SK-N-SH treated with all-trans-retinoic acid at 6 μM for 48 hours (cell line): ENCODE results near the gene COG6.
A peak's percentile ranks its signal among the peaks of the same experiment; 100 is the strongest.

Experiments used
- ATAC-seq: fragments of 200-7000 bp; cut with Tn5 transposase; 3 replicates; pipeline ENCODE4 v1.9.1; 2020; ENCODE audit warnings: mild to moderate bottlenecking, moderate library complexity
- ARNTL ChIP-seq: fragments of 450-650 bp; formaldehyde crosslinking; IDR thresholded peaks from 2 replicates; pipeline ENCODE4 v1.5.0; 2020; ENCODE audit warnings: low read depth, mild to moderate bottlenecking, moderate library complexity, borderline replicate concordance
- BACH2 ChIP-seq: fragments of 250-450 bp; sonication (Bioruptor Pico); IDR thresholded peaks from 2 replicates; pipeline ENCODE4 v1.9.0; 2021; ENCODE audit warnings: mild to moderate bottlenecking, borderline replicate concordance
- CSDC2 ChIP-seq: fragments of 250-450 bp; sonication (Bioruptor Pico); IDR thresholded peaks from 2 replicates; pipeline ENCODE4 v1.5.0; 2020; ENCODE audit warnings: mild to moderate bottlenecking, moderate library complexity
- CSRNP3 ChIP-seq: fragments of 250-450 bp; sonication (Bioruptor Pico); IDR thresholded peaks from 2 replicates; pipeline ENCODE4 v1.5.1; 2021; ENCODE audit warnings: mild to moderate bottlenecking, moderate library complexity
- ESRRG ChIP-seq: fragments of 250-450 bp; sonication (Bioruptor Pico); IDR thresholded peaks from 2 replicates; pipeline ENCODE4 v1.6.1; 2021; ENCODE audit warnings: mild to moderate bottlenecking
- GLIS3 ChIP-seq: fragments of 250-450 bp; sonication (Bioruptor Pico); IDR thresholded peaks from 2 replicates; pipeline ENCODE4 v1.5.0; 2020; ENCODE audit warnings: mild to moderate bottlenecking, moderate library complexity
- ISL1 ChIP-seq: fragments of 250-450 bp; sonication (Bioruptor Pico); IDR thresholded peaks from 2 replicates; pipeline ENCODE4 v2.1.2; 2022; ENCODE audit warnings: mild to moderate bottlenecking, moderate library complexity
- PATZ1 ChIP-seq: fragments of 250-450 bp; sonication (Bioruptor Pico); IDR thresholded peaks from 2 replicates; pipeline ENCODE4 v1.8.0; 2020; ENCODE audit warnings: mild to moderate bottlenecking, moderate library complexity, borderline replicate concordance
- PPARA ChIP-seq: fragments of 250-450 bp; sonication (Bioruptor Pico); IDR thresholded peaks from 2 replicates; pipeline ENCODE4 v1.5.0; 2020; ENCODE audit warnings: mild to moderate bottlenecking, borderline replicate concordance
- RARB ChIP-seq: fragments of 250-450 bp; sonication (Bioruptor Pico); IDR thresholded peaks from 2 replicates; pipeline ENCODE4 v1.8.0; 2021; ENCODE audit warnings: mild to moderate bottlenecking, moderate library complexity
- SNAI2 ChIP-seq: fragments of 250-450 bp; sonication (Bioruptor Pico); IDR thresholded peaks from 2 replicates; pipeline ENCODE4 v1.5.0; 2020; ENCODE audit warnings: mild to moderate bottlenecking, moderate library complexity
- TCF4 ChIP-seq: fragments of 250-450 bp; sonication (Bioruptor Pico); IDR thresholded peaks from 2 replicates; pipeline ENCODE4 v1.8.0; 2021; ENCODE audit warnings: mild to moderate bottlenecking, moderate library complexity, borderline replicate concordance
- TOX ChIP-seq: fragments of 250-450 bp; sonication (Bioruptor Pico); IDR thresholded peaks from 2 replicates; pipeline ENCODE4 v1.8.0; 2021; ENCODE audit warnings: mild to moderate bottlenecking, moderate library complexity, borderline replicate concordance
- ZC3H10 ChIP-seq: fragments of 250-450 bp; sonication (Bioruptor Pico); IDR thresholded peaks from 2 replicates; pipeline ENCODE4 v1.5.1; 2021; ENCODE audit warnings: mild to moderate bottlenecking, moderate library complexity
- ZFP3 ChIP-seq: fragments of 250-450 bp; sonication (Bioruptor Pico); IDR thresholded peaks from 2 replicates; pipeline ENCODE4 v1.5.0; 2020; ENCODE audit warnings: mild to moderate bottlenecking, moderate library complexity
- ZFP30 ChIP-seq: fragments of 450-650 bp; formaldehyde crosslinking; IDR thresholded peaks from 2 replicates; pipeline ENCODE4 v1.5.0; 2022; ENCODE audit warnings: mild to moderate bottlenecking, moderate library complexity
- ZNF565 ChIP-seq: fragments of 450-650 bp; formaldehyde crosslinking; conservative IDR thresholded peaks from 2 replicates; pipeline ENCODE4 v1.5.0; 2020; ENCODE audit warnings: low read depth, mild to moderate bottlenecking, moderate library complexity
- ZNF70 ChIP-seq: fragments of 450-650 bp; formaldehyde crosslinking; IDR thresholded peaks from 2 replicates; pipeline ENCODE4 v1.5.0; 2020; ENCODE audit warnings: mild to moderate bottlenecking, moderate library complexity
- ZNF8 ChIP-seq: fragments of 450-650 bp; formaldehyde crosslinking; IDR thresholded peaks from 2 replicates; pipeline ENCODE4 v1.5.0; 2020; ENCODE audit warnings: mild to moderate bottlenecking, moderate library complexity
- TF ChIP-seq, protein P1 (sequence below): fragments of 250-450 bp; sonication (Bioruptor Pico); IDR thresholded peaks from 2 replicates; pipeline ENCODE4 v1.8.0; 2021; ENCODE audit warnings: low read depth, mild to moderate bottlenecking, moderate library complexity, borderline replicate concordance
- TF ChIP-seq, protein P2 (sequence below): fragments of 250-450 bp; sonication (Bioruptor Pico); IDR thresholded peaks from 2 replicates; pipeline ENCODE4 v1.5.1; 2020; ENCODE audit warnings: low read depth, mild to moderate bottlenecking, moderate library complexity

The COG6 gene

GRCh38 chr13:39675904-39676303 lies 20.4 kb downstream of the COG6 start:
- ATAC-seq: no peak
- TF ChIP-seq BACH2 (CRISPR knock-in tag) (no peak), CSRNP3 (CRISPR knock-in tag) (no peak), RARB (CRISPR knock-in tag) (no peak), ESRRG (no peak), ZFP3 (no peak), ZNF8 (CRISPR knock-in tag) (no peak), SNAI2 (CRISPR knock-in tag) (no peak), TOX (no peak), PPARA (no peak), ZC3H10 (CRISPR knock-in tag) (no peak), CSDC2 (CRISPR knock-in tag) (no peak), GLIS3 (CRISPR knock-in tag) (no peak)
- TF ChIP-seq, protein P1, sequence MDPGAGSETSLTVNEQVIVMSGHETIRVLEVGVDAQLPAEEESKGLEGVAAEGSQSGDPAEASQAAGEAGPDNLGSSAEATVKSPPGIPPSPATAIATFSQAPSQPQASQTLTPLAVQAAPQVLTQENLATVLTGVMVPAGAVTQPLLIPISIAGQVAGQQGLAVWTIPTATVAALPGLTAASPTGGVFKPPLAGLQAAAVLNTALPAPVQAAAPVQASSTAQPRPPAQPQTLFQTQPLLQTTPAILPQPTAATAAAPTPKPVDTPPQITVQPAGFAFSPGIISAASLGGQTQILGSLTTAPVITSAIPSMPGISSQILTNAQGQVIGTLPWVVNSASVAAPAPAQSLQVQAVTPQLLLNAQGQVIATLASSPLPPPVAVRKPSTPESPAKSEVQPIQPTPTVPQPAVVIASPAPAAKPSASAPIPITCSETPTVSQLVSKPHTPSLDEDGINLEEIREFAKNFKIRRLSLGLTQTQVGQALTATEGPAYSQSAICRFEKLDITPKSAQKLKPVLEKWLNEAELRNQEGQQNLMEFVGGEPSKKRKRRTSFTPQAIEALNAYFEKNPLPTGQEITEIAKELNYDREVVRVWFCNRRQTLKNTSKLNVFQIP: no peak
- TF ChIP-seq, protein P2, sequence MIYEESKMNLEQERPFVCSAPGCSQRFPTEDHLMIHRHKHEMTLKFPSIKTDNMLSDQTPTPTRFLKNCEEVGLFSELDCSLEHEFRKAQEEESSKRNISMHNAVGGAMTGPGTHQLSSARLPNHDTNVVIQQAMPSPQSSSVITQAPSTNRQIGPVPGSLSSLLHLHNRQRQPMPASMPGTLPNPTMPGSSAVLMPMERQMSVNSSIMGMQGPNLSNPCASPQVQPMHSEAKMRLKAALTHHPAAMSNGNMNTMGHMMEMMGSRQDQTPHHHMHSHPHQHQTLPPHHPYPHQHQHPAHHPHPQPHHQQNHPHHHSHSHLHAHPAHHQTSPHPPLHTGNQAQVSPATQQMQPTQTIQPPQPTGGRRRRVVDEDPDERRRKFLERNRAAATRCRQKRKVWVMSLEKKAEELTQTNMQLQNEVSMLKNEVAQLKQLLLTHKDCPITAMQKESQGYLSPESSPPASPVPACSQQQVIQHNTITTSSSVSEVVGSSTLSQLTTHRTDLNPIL: no peak

GRCh38 chr13:39676315-39676876 lies 20.9 kb downstream of the COG6 start:
- peak; percentile 49; the same call in 1 of the 3 replicates for ATAC-seq
- TF ChIP-seq PPARA (no peak), BACH2 (CRISPR knock-in tag) (no peak), RARB (CRISPR knock-in tag) (no peak), PATZ1 (CRISPR knock-in tag) (no peak), ZC3H10 (CRISPR knock-in tag) (no peak), GLIS3 (CRISPR knock-in tag) (no peak), ESRRG (no peak), SNAI2 (CRISPR knock-in tag) (no peak), TOX (no peak), CSRNP3 (CRISPR knock-in tag) (no peak), ZNF565 (CRISPR knock-in tag) (no peak), ARNTL (CRISPR knock-in tag) (no peak), ZNF8 (CRISPR knock-in tag) (no peak), ZNF70 (CRISPR knock-in tag) (no peak)
- TF ChIP-seq, all 23 proteins: peak for 0

DNA sequence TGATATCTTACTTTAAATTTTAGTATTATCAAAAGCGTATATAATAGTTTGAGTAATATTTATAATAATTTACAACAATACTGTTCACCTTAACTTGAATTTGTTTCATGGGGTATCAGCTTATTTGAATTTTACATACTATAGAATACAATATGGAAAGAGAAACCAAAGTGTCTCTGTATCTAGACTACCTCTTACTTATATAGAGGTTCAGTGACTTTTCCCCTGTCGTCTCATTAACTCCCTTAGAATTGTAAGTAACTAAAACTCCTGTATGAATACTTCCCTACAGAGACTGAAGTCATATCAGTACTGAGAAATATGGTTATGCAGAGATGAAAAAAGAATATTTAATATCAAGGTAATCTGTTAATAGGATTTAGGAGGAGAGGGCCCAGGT lies 26.8 kb downstream of the COG6 start:
- ATAC-seq: no peak
- TF ChIP-seq ARNTL (CRISPR knock-in tag): no peak
- TF ChIP-seq PPARA: no peak
- TF ChIP-seq BACH2 (CRISPR knock-in tag): no peak
- TF ChIP-seq TCF4 (CRISPR knock-in tag): no peak
- no peak for TF ChIP-seq ZC3H10 (CRISPR knock-in tag)
- no peak for TF ChIP-seq ISL1 (CRISPR knock-in tag)
- TF ChIP-seq ZFP30: no peak
- no peak for TF ChIP-seq ZNF565 (CRISPR knock-in tag)
- TF ChIP-seq ZNF70 (CRISPR knock-in tag): no peak
- no peak for TF ChIP-seq PATZ1 (CRISPR knock-in tag)
- TF ChIP-seq, protein P2: no peak
- TF ChIP-seq CSRNP3 (CRISPR knock-in tag): no peak
- TF ChIP-seq TOX: no peak
- no peak for TF ChIP-seq GLIS3 (CRISPR knock-in tag)
- no peak for TF ChIP-seq ZFP3
- no peak for TF ChIP-seq CSDC2 (CRISPR knock-in tag)
